ENCODE measurements around the gene UCHL1. TPM values are rescaled to one million over a fixed set of nuclear protein-coding genes. Genes with fewer than 3 reads are reported as not detected.

UCHL1 gene
- total RNA-seq, 6 experiments from 2014 or later = 349 to 502 (median 461) TPM

- Mint-ChIP-seq H3K36me3 (ENCODE audit: low read depth) (no peaks in the 10 kb centered on the region), H3K4me1 (ENCODE audit: low read depth) (peaks cover 54% of the 10 kb centered on the region), H3K4me3 (peak overlapping the region; percentile 90), H3K27ac (peak overlapping the region; percentile 85), H3K27me3 (ENCODE audit: insufficient read depth) (peaks cover 3% of the 10 kb centered on the region; the same call in 1 of the 2 replicates), H3K9me3 (no peaks in the 10 kb centered on the region)
- no peak for DNase-seq
- TF ChIP-seq CTCF (IDR thresholded peaks at IDR 0.05) = no peak
Measured at GRCh38 chr4:41215969-41216293, 40.8 kb upstream of the UCHL1 start.

GRCh38 chr4:41216294-41217019 lies 40.3 kb upstream of the UCHL1 start:
- DNase-seq = peak; percentile 59
- Mint-ChIP-seq H3K27me3 (ENCODE audit: insufficient read depth) (peaks cover 4% of the 10 kb centered on the region; the same call in 1 of the 2 replicates), H3K36me3 (ENCODE audit: low read depth) (no peaks in the 10 kb centered on the region), H3K9me3 (no peaks in the 10 kb centered on the region), H3K4me1 (ENCODE audit: low read depth) (peaks cover 56% of the 10 kb centered on the region), H3K4me3 (peak overlapping the region; percentile 90), H3K27ac (peak overlapping the region; percentile 96)
- TF ChIP-seq CTCF (IDR thresholded peaks at IDR 0.05) = peak; percentile 60

GRCh38 chr4:41217020-41217333 lies 39.8 kb upstream of the UCHL1 start:
- DNase-seq = no peak
- Mint-ChIP-seq H3K27ac (peak overlapping the region; percentile 96), H3K4me1 (ENCODE audit: low read depth) (peaks cover 51% of the 10 kb centered on the region), H3K27me3 (ENCODE audit: insufficient read depth) (peaks cover 4% of the 10 kb centered on the region; the same call in 1 of the 2 replicates), H3K36me3 (ENCODE audit: low read depth) (no peaks in the 10 kb centered on the region), H3K9me3 (no peaks in the 10 kb centered on the region), H3K4me3 (peak overlapping the region; percentile 90)
- 0 out of 2 replicates have a peak, but pooled peaks have one; percentile 2 for TF ChIP-seq CTCF (IDR thresholded peaks at IDR 0.05)

GRCh38 chr4:41217374-41217773 lies 39.4 kb upstream of the UCHL1 start:
- no peaks in the 10 kb centered on the region for H3K9me3 Mint-ChIP-seq
- peaks cover 4% of the 10 kb centered on the region; the same call in 1 of the 2 replicates for H3K27me3 Mint-ChIP-seq (ENCODE audit: insufficient read depth)
- H3K4me3 Mint-ChIP-seq = peak overlapping the region; percentile 90; the same call in 1 of the 2 replicates
- no peak for DNase-seq
- no peak for TF ChIP-seq CTCF (IDR thresholded peaks at IDR 0.05)
- H3K36me3 Mint-ChIP-seq (ENCODE audit: low read depth) = no peaks in the 10 kb centered on the region
- peak overlapping the region; percentile 96; the same call in 1 of the 2 replicates for H3K27ac Mint-ChIP-seq
- H3K4me1 Mint-ChIP-seq (ENCODE audit: low read depth) = peaks cover 47% of the 10 kb centered on the region

- TF ChIP-seq CTCF (IDR thresholded peaks at IDR 0.05) = no peak
- Mint-ChIP-seq H3K4me3 (no peak overlapping the region), H3K4me1 (ENCODE audit: low read depth) (peaks cover 42% of the 10 kb centered on the region), H3K36me3 (ENCODE audit: low read depth) (no peaks in the 10 kb centered on the region), H3K27ac (no peak overlapping the region), H3K9me3 (no peaks in the 10 kb centered on the region), H3K27me3 (ENCODE audit: insufficient read depth) (peaks cover 7% of the 10 kb centered on the region; the same call in 1 of the 2 replicates)
- no peak for DNase-seq
Measured at GRCh38 chr4:41218703-41219102, 38.0 kb upstream of the UCHL1 start.

Data from HFFc6 (cell line).